HepG2 (cell line): ENCODE data around the gene CDK6. TPM values are rescaled to one million over a fixed set of nuclear protein-coding genes. Genes with fewer than 3 reads are reported as not detected.

Experiments used
- AFF4 ChIP-seq: sonication (generic); formaldehyde crosslinking; IDR thresholded peaks from 2 replicates; pipeline ENCODE4 v1.4.0; 2020; ENCODE audit warnings: missing genetic modification reagents
- MAF1 ChIP-seq: sonication (generic); formaldehyde crosslinking; IDR thresholded peaks from 2 replicates; pipeline ENCODE4 v1.5.0; 2020; ENCODE audit warnings: missing genetic modification reagents, borderline replicate concordance
- PCBP1 ChIP-seq: fragments of 200-400 bp; formaldehyde crosslinking; IDR thresholded peaks from 2 replicates; pipeline ENCODE4 v1.6.1; 2017; ENCODE audit warnings: mild to moderate bottlenecking, low read depth, low read length, borderline replicate concordance
- POLR2G ChIP-seq: fragments of 200-400 bp; formaldehyde crosslinking; IDR thresholded peaks from 2 replicates; pipeline ENCODE4 v1.6.1; 2018; ENCODE audit warnings: mild to moderate bottlenecking, low read depth, low read length, moderate library complexity
- SATB2 ChIP-seq: sonication (generic); formaldehyde crosslinking; IDR thresholded peaks from 2 replicates; pipeline ENCODE4 v1.5.0; 2020; ENCODE audit warnings: missing genetic modification reagents
- SNRNP70 ChIP-seq: fragments of 200-400 bp; formaldehyde crosslinking; IDR thresholded peaks from 2 replicates; pipeline ENCODE4 v1.6.1; 2017; ENCODE audit warnings: mild to moderate bottlenecking, low read depth, low read length, moderate library complexity
- THRA ChIP-seq: sonication (generic); formaldehyde crosslinking; IDR thresholded peaks from 2 replicates; pipeline ENCODE4 v1.4.0; 2020; ENCODE audit warnings: missing genetic modification reagents, borderline replicate concordance
- ZBTB4 ChIP-seq: sonication (generic); formaldehyde crosslinking; IDR thresholded peaks from 2 replicates; pipeline ENCODE4 v1.4.0; 2020; ENCODE audit warnings: missing genetic modification reagents, mild to moderate bottlenecking, borderline replicate concordance
- ZFP62 ChIP-seq: sonication (generic); formaldehyde crosslinking; IDR thresholded peaks from 2 replicates; pipeline ENCODE4 v1.4.0; 2020; ENCODE audit warnings: missing genetic modification reagents
- ZKSCAN5 ChIP-seq: sonication (generic); formaldehyde crosslinking; IDR thresholded peaks from 2 replicates; pipeline ENCODE4 v1.5.1; 2020; ENCODE audit warnings: mild to moderate bottlenecking, missing genetic modification reagents
- ZNF33B ChIP-seq: sonication (generic); formaldehyde crosslinking; IDR thresholded peaks from 2 replicates; pipeline ENCODE4 v1.5.1; 2020; ENCODE audit warnings: mild to moderate bottlenecking, missing genetic modification reagents
- ZNF446 ChIP-seq: sonication (generic); formaldehyde crosslinking; IDR thresholded peaks from 2 replicates; pipeline ENCODE4 v1.5.0; 2020; ENCODE audit warnings: mild to moderate bottlenecking, missing genetic modification reagents
- ZNF704 ChIP-seq: sonication (generic); formaldehyde crosslinking; IDR thresholded peaks from 2 replicates; pipeline ENCODE4 v1.8.1; 2023; ENCODE audit warnings: mild to moderate bottlenecking, inconsistent platforms, moderate library complexity, missing genetic modification reagents, borderline replicate concordance
- polyA plus RNA-seq, 8 experiments: library from polyadenylated mRNA; depleted of rRNA in 3 of 8; stranded (reverse) in 7 of 8; unstranded in 1 of 8; fragments of >200 nt; fragmentation: Illumina TruSeq in 4 of 8; extraction: Trizol in 4 of 8; gene quantifications; 2 replicates each; pipeline versions ENCODE4 v1.2.1 to v1.2.3, GENCODE V29; 2011 to 2016; ENCODE audit warnings: low read depth in 4 of 8, missing spikeins in 1 of 8, mixed read lengths in 1 of 8; ENCODE audit not compliant: insufficient read depth in 1 of 8
- total RNA-seq, 5 experiments: library from RNA; depleted of rRNA; stranded (reverse); fragments of >200 nt; fragmentation: Illumina TruSeq; extraction: Trizol; gene quantifications; 2 replicates each; pipeline ENCODE4 v1.2.3, GENCODE V29; 2016; ENCODE audit warnings: low read depth in 1 of 5

CDK6 gene
- total and polyA plus RNA-seq, 2 of the 13 experiments (the other 11 are each of a cell fraction or from before 2014, with no cell fraction given), result 34.6 to 90.8 TPM

GRCh38 chr7:92751902-92752901 is 84.2 kb downstream of the CDK6 start (continued):
- TF ChIP-seq MAF1 (CRISPR knock-in tag) (no peak), ZNF704 (CRISPR knock-in tag) (no peak), THRA (CRISPR knock-in tag) (peak; percentile 43; the same call in 1 of the 2 replicates), ZBTB4 (CRISPR knock-in tag) (no peak), ZNF33B (CRISPR knock-in tag) (no peak), ZNF446 (CRISPR knock-in tag) (no peak), SNRNP70 (no peak), SATB2 (CRISPR knock-in tag) (no peak), AFF4 (CRISPR knock-in tag) (no peak), ZKSCAN5 (CRISPR knock-in tag) (no peak), PCBP1 (no peak), ZFP62 (CRISPR knock-in tag) (no peak), POLR2G (no peak)
